Esophagus squamous epithelium (tissue), 5 donors: ENCODE measurements around the gene ACHE. TPM values are rescaled to one million over a fixed set of nuclear protein-coding genes. Genes with fewer than 3 reads are reported as not detected.
"Not testable (repeated sequence)": the region's sequence is repeated elsewhere in the genome, so short reads cannot be mapped to it uniquely, and the experiment has no call there.

Experiments used
- DNase-seq: peaks from one replicate; lab custom pipeline; 2025; lab: John Stamatoyannopoulos, UW
- H3K27ac ChIP-seq, 4 donors: fragments of 200-600 bp; sonication (generic); one replicate each; pipeline ENCODE4 v1.5.1; 2016 to 2019; ENCODE audit warnings: mild to moderate bottlenecking in 1 of 4
- H3K27me3 ChIP-seq, 4 donors: fragments of 200-600 bp; sonication (generic); 1 replicate in 3 of 4; 2 replicates in 1 of 4; pipeline versions ENCODE4 v1.5.1 to v1.6.0; 2017 to 2021; ENCODE audit warnings: antibody characterized with exemption in 1 of 4
- H3K36me3 ChIP-seq, 3 donors: fragments of 200-600 bp; sonication (generic); one replicate each; pipeline ENCODE4 v1.5.1; 2016 to 2019
- H3K4me1 ChIP-seq, 3 donors: fragments of 200-600 bp; sonication (generic); one replicate each; pipeline ENCODE4 v1.5.1; 2017 to 2019
- H3K4me3 ChIP-seq, 4 donors: fragments of 200-600 bp; sonication (generic); 1 replicate in 3 of 4; 2 replicates in 1 of 4; pipeline ENCODE4 v1.5.1; 2016 to 2019; ENCODE audit warnings: mild to moderate bottlenecking in 2 of 4, moderate library complexity in 1 of 4
- H3K9me3 ChIP-seq, 3 donors: fragments of 200-600 bp; sonication (generic); one replicate each; pipeline ENCODE4 v1.5.1; 2016 to 2019
- CTCF ChIP-seq, 6 experiments: fragments of 450-650 bp in 4 of 6; fragments of 200-600 bp in 2 of 6; sonication (generic) in 2 of 6; IDR thresholded peaks; one replicate each; pipeline ENCODE4 v1.5.1; 2016 to 2019; ENCODE audit warnings: antibody characterized with exemption in 6 of 6, mild to moderate bottlenecking in 4 of 6, moderate library complexity in 4 of 6
- POLR2A ChIP-seq, 4 donors: fragments of 450-650 bp; IDR thresholded peaks; one replicate each; pipeline ENCODE4 v1.6.1; 2017; ENCODE audit warnings: antibody characterized with exemption in 4 of 4, mild to moderate bottlenecking in 4 of 4, moderate library complexity in 3 of 4
- WGBS, 2 donors: methylation state at CpG; one replicate each; pipeline ENCODE4 v1.1.5; 2018; 5-methylcytosine and 5-hydroxymethylcytosine counted together
- intact Hi-C: fragments of 100-400 bp; cut with DNase I; formaldehyde crosslinking; loops from one replicate; pipeline ENCODE4 v1.15.0; 2022
- total RNA-seq, 4 donors: library from RNA; depleted of rRNA; stranded (reverse); fragments of >200 nt; gene quantifications; one replicate each; pipeline ENCODE4 v1.1.0, GENCODE V29; 2016
- donor health status: DM: yes; HTN: yes; CAD: no.

ACHE gene
- total RNA-seq = 1 to 10 TPM in 3 of 4 donors, under 1 TPM in 1; 0.22 to 1.5 (median 1.3) TPM

GRCh38 chr7:100895701-100895955 lies at the start of gene ACHE:
Gene ACHE (minus strand): TSS chr7:100895888. CDS start chr7:100894232, 1,656 bp downstream.
- Histone ChIP-seq H3K27ac (peak within 1 kb of the TSS in 3 of 4 donors; percentile 16 to 36 (median 19)), H3K9me3 (no peaks in the 10 kb centered on the region), H3K4me3 (peak within 1 kb of the TSS; percentile 28 to 68 (median 50)), H3K4me1 (peaks cover 28 to 49% (median 37%) of the 10 kb centered on the region in 3 donors), H3K27me3 (peaks cover 9 to 83% (median 17%) of the 10 kb centered on the region in 4 donors), H3K36me3 (no peaks in the 10 kb centered on the region)
- DNase-seq = no peak
- TF ChIP-seq POLR2A (IDR thresholded peaks at IDR 0.05) (no peak), CTCF (IDR thresholded peaks at IDR 0.05) (no peak)
- no CpG with 5 or more reads among the region's 32 CpGs for WGBS, 2 donors
- intact Hi-C loops = loop anchor here (5.0 kb wide), 1 partner anchor 162 kb away; no protein-coding TSS in a partner anchor

- TF ChIP-seq POLR2A (IDR thresholded peaks at IDR 0.05) (no peak), CTCF (IDR thresholded peaks at IDR 0.05) (no peak)
- Histone ChIP-seq H3K27ac (no peak overlapping the region), H3K4me1 (peaks cover 0 to 10% (median 0%) of the 10 kb centered on the region in 3 donors), H3K4me3 (no peak overlapping the region), H3K27me3 (peaks cover 0 to 45% (median 0%) of the 10 kb centered on the region in 4 donors), H3K36me3 (no peaks in the 10 kb centered on the region), H3K9me3 (no peaks in the 10 kb centered on the region)
- intact Hi-C loops = no loop called here
- no peak for DNase-seq
- 69 to 82% methylated on average over 4 of the region's 4 CpGs for WGBS, 2 donors
Observed at GRCh38 chr7:100944138-100944537, 48.5 kb upstream of the ACHE start.

- DNase-seq = no peak
- intact Hi-C loops = no loop called here
- peaks cover 0 to 40% (median 0%) of the 10 kb centered on the region in 4 donors for H3K27me3 ChIP-seq
- H3K4me1 ChIP-seq = peaks cover 0 to 9% (median 0%) of the 10 kb centered on the region in 3 donors
- H3K9me3 ChIP-seq = no peaks in the 10 kb centered on the region
- no peaks in the 10 kb centered on the region for H3K36me3 ChIP-seq
- no peak for TF ChIP-seq POLR2A (IDR thresholded peaks at IDR 0.05)
- no peak for TF ChIP-seq CTCF (IDR thresholded peaks at IDR 0.05)
- H3K4me3 ChIP-seq = no peak overlapping the region
- H3K27ac ChIP-seq = no peak overlapping the region
- WGBS, 2 donors = 82 to 86% methylated on average over 5 of the region's 5 CpGs
Observed at GRCh38 chr7:100943693-100944092, 48.0 kb upstream of the ACHE start.

GRCh38 chr7:100942045-100942774 lies 46.5 kb upstream of the ACHE start:
- Histone ChIP-seq H3K36me3 (no peaks in the 10 kb centered on the region), H3K9me3 (no peaks in the 10 kb centered on the region), H3K4me1 (peaks cover 0 to 9% (median 0%) of the 10 kb centered on the region in 3 donors), H3K4me3 (no peak overlapping the region), H3K27ac (no peak overlapping the region), H3K27me3 (peaks cover 0 to 47% (median 0%) of the 10 kb centered on the region in 4 donors)
- intact Hi-C loops = no loop called here
- no peak for TF ChIP-seq POLR2A (IDR thresholded peaks at IDR 0.05)
- no peak for DNase-seq
- WGBS, 2 donors = 52 to 57% methylated on average over 9 of the region's 9 CpGs

GRCh38 chr7:100936167-100936566 lies 40.5 kb upstream of the ACHE start:
- H3K36me3 ChIP-seq, H3K9me3 ChIP-seq, H3K4me1 ChIP-seq, intact Hi-C loops, H3K27ac ChIP-seq, H3K4me3 ChIP-seq, DNase-seq: not testable (repeated sequence)
- 78% methylated on average over 7 of the region's 7 CpGs for WGBS, 2 donors
- H3K27me3 ChIP-seq = peaks cover 0 to 25% (median 0%) of the 10 kb centered on the region in 4 donors

GRCh38 chr7:100935381-100935780 lies 39.7 kb upstream of the ACHE start:
- WGBS, 2 donors = 22 to 50% methylated on average over 2 of the region's 2 CpGs
- H3K36me3 ChIP-seq, H3K4me1 ChIP-seq, H3K27ac ChIP-seq, DNase-seq, H3K4me3 ChIP-seq, intact Hi-C loops, H3K9me3 ChIP-seq: not testable (repeated sequence)
- peaks cover 0 to 30% (median 0%) of the 10 kb centered on the region in 4 donors for H3K27me3 ChIP-seq
